GM12801 (cell line): ENCODE measurements around the gene NAV2.

Experiments used
- TF ChIP-seq, protein P1 (sequence below): IDR thresholded peaks from one replicate; pipeline ENCODE4 v1.5.1; 2011; ENCODE audit warnings: control low read depth; ENCODE audit not compliant: insufficient read length; ENCODE audit errors: extremely low read depth

The NAV2 gene

DNA sequence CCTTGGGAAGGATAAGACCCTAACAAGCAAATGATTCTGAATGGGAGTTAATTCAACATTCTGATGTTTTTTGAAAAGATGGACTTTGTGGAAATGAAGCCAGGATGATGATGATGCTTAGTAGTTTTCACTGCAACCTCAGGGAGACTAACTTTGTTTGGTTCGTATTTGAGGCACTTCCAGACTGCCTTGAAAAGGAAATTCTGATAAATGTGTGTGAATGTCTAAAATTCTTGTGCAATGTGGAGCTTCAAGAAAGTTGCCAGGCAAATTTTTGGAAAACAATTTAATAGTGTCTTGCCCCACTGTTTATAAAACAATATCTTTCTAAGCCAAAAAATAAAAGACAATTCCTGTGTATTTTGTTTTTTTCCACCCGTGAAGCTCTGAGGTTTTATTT lies 11.2 kb upstream of the NAV2 start:
- TF ChIP-seq, protein P1, sequence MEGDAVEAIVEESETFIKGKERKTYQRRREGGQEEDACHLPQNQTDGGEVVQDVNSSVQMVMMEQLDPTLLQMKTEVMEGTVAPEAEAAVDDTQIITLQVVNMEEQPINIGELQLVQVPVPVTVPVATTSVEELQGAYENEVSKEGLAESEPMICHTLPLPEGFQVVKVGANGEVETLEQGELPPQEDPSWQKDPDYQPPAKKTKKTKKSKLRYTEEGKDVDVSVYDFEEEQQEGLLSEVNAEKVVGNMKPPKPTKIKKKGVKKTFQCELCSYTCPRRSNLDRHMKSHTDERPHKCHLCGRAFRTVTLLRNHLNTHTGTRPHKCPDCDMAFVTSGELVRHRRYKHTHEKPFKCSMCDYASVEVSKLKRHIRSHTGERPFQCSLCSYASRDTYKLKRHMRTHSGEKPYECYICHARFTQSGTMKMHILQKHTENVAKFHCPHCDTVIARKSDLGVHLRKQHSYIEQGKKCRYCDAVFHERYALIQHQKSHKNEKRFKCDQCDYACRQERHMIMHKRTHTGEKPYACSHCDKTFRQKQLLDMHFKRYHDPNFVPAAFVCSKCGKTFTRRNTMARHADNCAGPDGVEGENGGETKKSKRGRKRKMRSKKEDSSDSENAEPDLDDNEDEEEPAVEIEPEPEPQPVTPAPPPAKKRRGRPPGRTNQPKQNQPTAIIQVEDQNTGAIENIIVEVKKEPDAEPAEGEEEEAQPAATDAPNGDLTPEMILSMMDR = no peak

DNA sequence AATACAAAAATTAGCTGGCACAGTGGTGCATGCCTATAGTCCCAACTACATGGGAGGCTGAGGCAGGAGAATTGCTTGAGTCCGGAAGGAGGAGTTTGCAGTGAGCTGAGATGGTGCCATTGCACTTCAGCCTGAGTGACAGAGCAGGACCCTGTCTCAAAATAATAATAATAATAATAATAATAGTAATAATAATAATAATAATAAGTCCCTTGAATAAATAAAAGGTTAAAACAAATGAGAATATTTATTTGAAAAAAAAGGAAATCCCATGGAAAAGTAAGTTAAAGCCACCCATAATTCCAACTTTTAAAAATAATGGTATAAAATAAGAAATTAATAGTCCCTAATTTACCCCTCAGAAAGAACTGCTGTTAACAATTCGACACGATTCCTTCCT lies 10.0 kb upstream of the NAV2 start:
- TF ChIP-seq, protein P1 = no peak

DNA sequence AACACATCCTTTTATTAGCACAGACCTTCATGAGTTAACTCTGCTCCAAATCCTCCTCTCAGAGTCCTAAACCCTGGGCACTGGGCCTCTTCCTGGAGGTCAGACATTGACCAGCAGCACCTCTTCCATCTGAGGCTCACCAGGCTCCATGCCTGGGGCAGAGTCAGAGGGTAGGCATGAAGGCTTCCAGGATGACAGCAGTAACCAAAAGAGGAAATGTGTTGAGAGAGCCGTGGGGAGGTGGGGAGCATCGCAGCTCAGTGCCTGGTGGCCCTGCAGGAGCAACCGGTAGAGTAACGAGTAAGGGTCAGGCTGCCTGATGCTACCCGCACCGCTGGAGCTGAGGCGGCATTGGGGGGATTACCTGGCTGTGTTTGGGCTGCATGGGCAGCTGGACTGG lies 9.4 kb upstream of the NAV2 start:
- TF ChIP-seq, protein P1 = no peak

DNA sequence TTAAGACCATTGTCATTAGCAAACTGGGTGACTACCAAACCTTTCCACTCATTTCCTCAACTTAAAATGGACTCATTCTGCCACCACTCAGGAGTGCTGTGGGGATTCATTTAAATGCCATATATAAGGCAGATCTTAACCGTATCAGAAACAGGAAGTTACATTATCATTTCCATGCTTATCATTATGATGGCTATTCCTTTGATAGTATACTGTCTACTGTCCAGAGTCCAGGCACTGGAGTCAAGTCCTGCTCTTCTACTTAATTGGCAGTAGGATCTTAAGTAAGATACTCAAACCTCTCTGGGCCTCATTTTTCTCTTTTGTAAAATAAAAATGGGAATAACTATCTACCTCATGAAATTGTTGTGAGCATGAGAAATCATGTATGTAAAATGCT lies 8.4 kb upstream of the NAV2 start:
- TF ChIP-seq, protein P1 = no peak

DNA sequence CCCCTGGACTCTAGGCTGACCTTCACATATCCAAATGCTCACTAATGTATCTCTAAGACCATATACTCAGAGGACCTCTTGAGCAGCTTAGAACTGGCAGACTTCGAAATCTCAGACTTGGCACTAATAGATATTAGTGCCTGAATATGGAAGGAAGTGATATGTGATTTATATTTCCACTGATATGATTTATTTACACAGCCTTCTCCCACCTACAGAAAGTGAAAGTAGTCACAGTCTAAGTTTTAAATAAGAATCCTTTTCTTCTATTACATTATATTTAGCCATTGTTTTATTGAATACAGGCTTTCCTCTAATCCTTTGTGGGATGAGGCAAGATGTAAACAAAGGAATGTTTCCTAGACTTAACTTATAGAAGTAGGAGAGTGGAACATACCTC lies 6.7 kb upstream of the NAV2 start:
- TF ChIP-seq, protein P1 = no peak

DNA sequence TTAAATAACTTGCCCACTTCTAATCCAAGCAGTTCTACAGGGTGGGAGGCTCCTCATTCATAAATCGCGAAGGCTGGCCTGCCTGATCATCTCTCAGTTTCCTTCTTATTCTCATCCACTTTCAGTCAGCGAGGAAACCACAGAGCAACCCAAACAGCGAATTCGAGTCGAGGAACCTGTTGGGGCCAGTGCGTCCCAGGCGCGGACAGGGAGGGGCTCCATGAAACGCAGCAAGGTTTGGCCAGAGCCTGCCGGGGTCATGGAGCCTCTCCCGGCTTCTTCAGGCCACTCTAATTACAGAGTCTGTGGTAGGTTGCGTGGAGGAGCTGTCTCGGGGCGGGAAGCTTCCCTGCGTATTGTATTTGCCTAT lies 741 bp upstream of the NAV2 start:
- TF ChIP-seq, protein P1 = no peak

DNA sequence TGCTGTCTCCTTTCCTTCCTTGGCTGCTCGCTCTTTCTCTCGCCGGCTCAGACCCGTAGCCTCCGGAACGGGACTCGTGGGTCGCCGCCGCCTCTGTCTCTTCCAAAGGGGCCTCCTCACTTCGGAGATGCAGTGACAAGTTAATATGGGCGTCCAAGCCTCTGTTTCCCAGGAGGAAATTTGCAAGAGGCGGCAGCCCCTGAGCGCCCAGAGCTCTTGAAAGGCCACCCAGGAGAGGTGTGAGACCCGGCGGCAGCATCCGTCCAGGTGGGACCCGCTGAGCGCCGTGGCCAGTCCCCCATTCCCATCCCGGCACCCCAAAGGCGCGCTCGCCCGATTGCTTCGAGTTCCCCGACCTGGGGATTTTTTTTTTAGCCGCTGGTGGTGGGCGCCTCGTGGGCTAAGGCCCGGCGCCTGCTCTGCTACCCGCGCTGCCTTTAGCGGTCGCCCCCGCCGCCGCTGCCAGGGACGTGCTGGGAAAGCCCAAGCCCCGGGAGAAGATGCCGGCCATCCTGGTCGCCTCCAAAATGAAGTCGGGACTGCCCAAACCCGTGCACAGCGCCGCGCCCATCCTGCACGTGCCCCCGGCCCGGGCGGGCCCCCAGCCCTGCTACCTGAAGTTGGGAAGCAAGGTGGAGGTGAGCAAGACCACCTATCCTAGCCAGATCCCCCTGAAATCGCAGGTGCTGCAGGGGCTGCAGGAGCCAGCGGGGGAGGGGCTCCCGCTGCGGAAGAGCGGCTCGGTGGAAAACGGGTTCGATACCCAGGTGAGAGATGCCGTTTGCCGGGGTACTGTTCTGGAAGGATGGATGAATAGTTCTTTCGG lies 772 bp downstream of the NAV2 start:
- TF ChIP-seq, protein P1 = no peak
